HG03571 (cell line): Measurements from ENCODE around the gene KDM3A.

Experiments
- ATAC-seq: cut with Tn5 transposase; IDR thresholded peaks from one replicate; pipeline ENCODE4 v1.9.1; 2021; ENCODE audit not compliant: unreplicated experiment

The KDM3A gene

GRCh38 chr2:86512892-86513291, 71.7 kb downstream of the KDM3A start:
- no peak for ATAC-seq

- ATAC-seq: no peak
Measured at GRCh38 chr2:86513948-86514660, 72.9 kb downstream of the KDM3A start.

GRCh38 chr2:86518481-86518880, 77.3 kb downstream of the KDM3A start:
- no peak for ATAC-seq

GRCh38 chr2:86519349-86519748, 78.2 kb downstream of the KDM3A start:
- no peak for ATAC-seq

- ATAC-seq: no peak
Measured at GRCh38 chr2:86520153-86520552, 79.0 kb downstream of the KDM3A start.

GRCh38 chr2:86521922-86522321, 80.8 kb downstream of the KDM3A start:
- ATAC-seq: no peak

- ATAC-seq: no peak
Measured at GRCh38 chr2:86522711-86523110, 81.5 kb downstream of the KDM3A start.

- ATAC-seq: no peak
Measured at GRCh38 chr2:86523491-86523890, 82.3 kb downstream of the KDM3A start.

- ATAC-seq: no peak
Measured at GRCh38 chr2:86525421-86526340, 84.5 kb downstream of the KDM3A start.

GRCh38 chr2:86533589-86533988, 92.4 kb downstream of the KDM3A start:
- no peak for ATAC-seq

- ATAC-seq: no peak
Measured at GRCh38 chr2:86541334-86541733, 100.2 kb downstream of the KDM3A start.
